Fibroblast of upper back skin (primary cell): ENCODE data around the gene PRR5.

Source experiments
- DNase-seq: peaks from one replicate; pipeline ENCODE4 v3.0.0-alpha.2; 2013

Gene PRR5

GRCh38 chr22:44759430-44760310 is 57.7 kb downstream of the PRR5 start:
- no peak for DNase-seq

- no peak for DNase-seq
Measured at GRCh38 chr22:44760476-44760875, 58.5 kb downstream of the PRR5 start.

- no peak for DNase-seq
Measured at GRCh38 chr22:44761025-44761424, 59.0 kb downstream of the PRR5 start.

DNA sequence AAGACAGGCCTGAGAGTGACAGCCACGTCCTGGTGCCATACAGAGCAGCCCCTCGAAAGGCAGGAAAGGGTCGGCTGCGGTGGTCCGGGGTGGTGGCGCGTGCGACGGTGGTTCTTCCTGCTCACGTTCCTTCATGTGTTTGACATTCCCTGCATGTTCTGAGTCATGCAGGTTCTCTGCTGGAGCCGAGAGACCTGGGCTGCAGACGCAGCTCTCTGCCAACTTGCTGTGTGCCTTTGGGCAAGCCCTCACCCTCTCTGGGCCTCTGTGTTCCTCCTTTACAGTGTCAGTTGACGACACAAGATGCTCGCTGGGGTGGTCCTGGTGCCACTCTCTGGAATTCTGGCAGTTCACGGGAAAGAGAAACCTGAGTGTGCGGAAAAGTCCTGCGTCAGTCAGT is 62.4 kb downstream of the PRR5 start:
- DNase-seq: no peak

GRCh38 chr22:44764974-44765373 is 63.0 kb downstream of the PRR5 start:
- DNase-seq: no peak

- no peak for DNase-seq
Measured at GRCh38 chr22:44765571-44766285, 63.7 kb downstream of the PRR5 start.

- no peak for DNase-seq
Measured at GRCh38 chr22:44773082-44773481, 71.1 kb downstream of the PRR5 start.

DNA sequence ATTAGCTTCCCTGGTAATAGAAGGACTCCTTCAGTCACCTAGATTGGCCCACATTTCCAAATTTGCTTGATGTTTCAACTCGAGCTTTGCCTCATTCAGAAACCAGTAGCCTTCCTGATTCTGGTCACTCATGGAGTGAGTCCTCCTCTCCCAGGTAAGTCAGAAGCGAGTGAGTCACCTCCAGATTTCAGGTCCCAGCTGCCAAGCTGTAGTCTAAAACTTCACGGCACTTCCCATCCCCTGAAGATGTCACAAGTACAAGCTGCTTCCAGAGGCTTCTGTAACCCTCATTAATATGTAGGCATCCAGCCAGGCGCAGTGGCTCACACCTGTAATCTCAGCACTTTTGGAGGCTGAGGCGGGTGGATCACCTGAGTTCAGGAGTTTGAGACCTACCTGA is 73.9 kb downstream of the PRR5 start:
- DNase-seq: no peak

DNA sequence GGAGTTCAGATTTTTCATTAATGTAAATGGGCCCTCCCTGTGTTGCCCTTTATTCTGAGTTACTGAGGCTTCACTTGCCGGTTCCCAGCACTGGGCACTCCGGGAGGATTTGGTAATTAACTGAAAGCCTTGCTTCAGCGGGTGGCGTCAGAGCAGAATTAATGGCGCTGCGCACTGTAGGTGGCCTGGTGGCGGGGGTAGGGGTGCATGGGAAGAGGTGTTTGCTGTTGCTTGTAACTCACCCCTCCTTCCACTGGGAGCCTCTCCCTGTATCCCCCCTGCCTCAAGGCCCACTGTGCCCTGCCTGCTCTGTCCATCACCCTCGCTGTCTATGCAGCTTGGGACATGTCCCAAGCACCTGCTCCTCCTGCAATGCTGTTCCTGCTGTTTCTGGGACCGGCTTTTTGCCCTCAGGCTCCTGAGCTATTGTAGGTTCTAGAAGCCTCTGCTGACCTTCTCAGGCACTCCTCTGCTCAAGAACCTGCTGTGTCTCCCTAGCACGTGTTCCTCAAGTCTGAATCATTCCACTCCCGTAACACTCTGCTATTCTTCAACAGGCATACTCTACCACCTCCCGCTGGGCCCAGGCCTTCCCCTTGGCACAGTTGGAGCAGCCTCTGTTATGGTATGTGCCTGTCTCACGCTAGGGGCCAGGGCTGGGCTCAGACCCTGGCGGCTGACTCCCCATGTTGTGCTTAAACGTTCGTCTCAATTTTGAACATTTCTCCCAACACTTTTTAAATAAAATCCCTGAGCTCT is 74.8 kb downstream of the PRR5 start:
- DNase-seq: no peak

- DNase-seq: no peak
Measured at GRCh38 chr22:44777364-44777755, 75.4 kb downstream of the PRR5 start.

GRCh38 chr22:44780876-44781449 is 79.0 kb downstream of the PRR5 start:
- no peak for DNase-seq

GRCh38 chr22:44782363-44782963 is 80.5 kb downstream of the PRR5 start:
- peak; percentile 5 for DNase-seq

GRCh38 chr22:44783091-44783490 is 81.1 kb downstream of the PRR5 start:
- DNase-seq: no peak

GRCh38 chr22:44783581-44783980 is 81.6 kb downstream of the PRR5 start:
- no peak for DNase-seq

GRCh38 chr22:44786136-44786535 is 84.1 kb downstream of the PRR5 start:
- no peak for DNase-seq

DNA sequence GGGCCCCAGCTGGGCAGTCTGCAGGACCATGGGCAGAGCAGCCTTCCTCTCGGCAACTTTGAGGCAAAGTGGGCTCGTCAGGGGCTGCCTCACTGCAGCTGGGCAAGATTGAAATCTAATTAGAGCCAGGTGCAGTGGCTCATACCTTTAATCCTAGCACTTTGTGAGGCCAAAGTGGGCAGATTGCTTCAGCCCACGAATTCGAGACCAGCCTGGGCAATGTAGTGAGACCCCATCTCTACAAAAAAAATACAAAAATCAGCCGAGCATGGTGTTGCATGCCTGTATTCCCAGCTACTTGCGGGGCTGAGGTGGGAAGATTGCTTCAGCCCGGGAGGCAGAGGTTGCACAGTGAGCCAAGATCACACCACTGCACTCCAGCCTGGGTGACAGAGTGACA is 84.6 kb downstream of the PRR5 start:
- no peak for DNase-seq
